Stomach (tissue), 9 donors: Measurements from ENCODE around the gene BBX. TPM values are rescaled to one million over a fixed set of nuclear protein-coding genes. Genes with fewer than 3 reads are reported as not detected.

ENCODE experiments used
- DNase-seq, 2 donors: peaks; one replicate each; pipeline versions ENCODE4 v3.0.0 to v3.0.0-alpha.2; 2013 to 2019
- H3K27ac ChIP-seq, 5 donors: fragments of 200-600 bp in 4 of 5; sonication (generic) in 4 of 5; one replicate each; pipeline ENCODE4 v1.5.1; 2013 to 2019; ENCODE audit warnings: mild to moderate bottlenecking in 1 of 5, moderate library complexity in 1 of 5
- H3K27me3 ChIP-seq, 3 donors: fragments of 200-600 bp; sonication (generic); one replicate each; pipeline ENCODE4 v1.5.1; 2017 to 2019; ENCODE audit warnings: mixed run types in 1 of 3
- H3K36me3 ChIP-seq, 4 donors: fragments of 200-600 bp; sonication (generic); 1 replicate in 3 of 4; 2 replicates in 1 of 4; pipeline ENCODE4 v1.5.1; 2016 to 2019
- H3K4me1 ChIP-seq, 4 donors: fragments of 200-600 bp; sonication (generic); one replicate each; pipeline ENCODE4 v1.5.1; 2016 to 2019
- H3K4me3 ChIP-seq, 4 donors: fragments of 200-600 bp; sonication (generic) in 3 of 4; one replicate each; pipeline ENCODE4 v1.5.1; 2016 to 2019; ENCODE audit warnings: mild to moderate bottlenecking in 1 of 4
- H3K9me3 ChIP-seq, 4 donors: fragments of 200-600 bp; sonication (generic); one replicate each; pipeline ENCODE4 v1.5.1; 2016 to 2019
- EP300 ChIP-seq: sonication (generic); formaldehyde crosslinking; IDR thresholded peaks from one replicate; pipeline ENCODE4 v1.6.1; 2017; ENCODE audit warnings: antibody characterized with exemption
- POLR2A ChIP-seq, 4 donors: fragments of 450-650 bp; IDR thresholded peaks; one replicate each; pipeline ENCODE4 v1.6.1; 2016; ENCODE audit warnings: antibody characterized with exemption in 4 of 4, control low read depth in 2 of 4, mild to moderate bottlenecking in 1 of 4, moderate library complexity in 1 of 4
- POLR2AphosphoS5 ChIP-seq, 3 donors: sonication (generic); formaldehyde crosslinking; IDR thresholded peaks; one replicate each; pipeline ENCODE4 v1.6.1; 2016; ENCODE audit warnings: antibody characterized with exemption in 3 of 3
- WGBS, 5 donors: extraction: QIAGEN DNeasy Blood & Tissue Kit in 3 of 5; methylation state at CpG; one replicate each; pipeline versions ENCODE4 v1.1.5 to v1.1.7; 2013 to 2018; 5-methylcytosine and 5-hydroxymethylcytosine counted together
- intact Hi-C: fragments of 100-400 bp; cut with DNase I; formaldehyde crosslinking; loops from one replicate; pipeline ENCODE4 v1.15.1; 2023; ENCODE audit warnings: low total_unique reads
- polyA plus RNA-seq, 3 donors: library from polyadenylated mRNA; stranded (reverse); fragments of 200-250 nt; gene quantifications; one replicate each; pipeline ENCODE4 v1.2.3, GENCODE V29; 2013
- total RNA-seq, 5 donors: library from RNA; depleted of rRNA; stranded (reverse); fragments of >200 nt; gene quantifications; one replicate each; pipeline versions ENCODE4 v1.1.0 to v1.2.3, GENCODE V29; 2014 to 2016
- TF ChIP-seq, protein P1 (sequence below), 7 experiments: fragments of 450-650 bp in 4 of 7; fragments of 200-600 bp in 3 of 7; sonication (generic) in 3 of 7; IDR thresholded peaks; one replicate each; pipeline ENCODE4 v1.5.1; 2016 to 2019; ENCODE audit warnings: antibody characterized with exemption in 7 of 7, control low read depth in 2 of 7, mild to moderate bottlenecking in 1 of 7
- donor health status: healthy with polysubstance abuse.
- donor health status: Bipolar disorder and iron deficiency.
- donor health status: healthy.

Gene BBX
- total and polyA plus RNA-seq, 8 donors: 4.6 to 81.1 (median 45.2) TPM

DNA sequence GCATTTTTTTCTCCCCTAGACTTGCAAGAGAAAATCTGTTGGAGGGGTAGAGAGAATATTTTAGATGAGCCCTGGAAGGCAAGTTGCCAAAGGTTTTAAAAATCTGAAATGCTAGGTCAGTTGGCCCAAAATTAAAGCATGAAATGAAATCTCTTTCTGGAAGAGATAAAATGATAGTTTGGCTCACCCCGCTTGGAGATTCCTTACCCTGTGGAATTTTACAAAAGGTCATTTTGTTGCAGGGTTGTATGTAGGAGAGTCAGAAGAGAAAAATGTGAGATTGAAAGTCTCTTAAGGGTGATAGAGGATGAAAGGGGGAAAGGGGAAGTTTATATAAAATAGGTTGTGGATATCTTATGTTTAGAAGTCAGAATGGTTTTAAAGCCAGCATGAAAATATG, 290.3 kb downstream of the BBX start:
- no peak overlapping the region for H3K4me3 ChIP-seq
- TF ChIP-seq EP300 (no peak), POLR2A (IDR thresholded peaks at IDR 0.05) (no peak), POLR2AphosphoS5 (IDR thresholded peaks at IDR 0.05) (no peak)
- TF ChIP-seq, protein P1, sequence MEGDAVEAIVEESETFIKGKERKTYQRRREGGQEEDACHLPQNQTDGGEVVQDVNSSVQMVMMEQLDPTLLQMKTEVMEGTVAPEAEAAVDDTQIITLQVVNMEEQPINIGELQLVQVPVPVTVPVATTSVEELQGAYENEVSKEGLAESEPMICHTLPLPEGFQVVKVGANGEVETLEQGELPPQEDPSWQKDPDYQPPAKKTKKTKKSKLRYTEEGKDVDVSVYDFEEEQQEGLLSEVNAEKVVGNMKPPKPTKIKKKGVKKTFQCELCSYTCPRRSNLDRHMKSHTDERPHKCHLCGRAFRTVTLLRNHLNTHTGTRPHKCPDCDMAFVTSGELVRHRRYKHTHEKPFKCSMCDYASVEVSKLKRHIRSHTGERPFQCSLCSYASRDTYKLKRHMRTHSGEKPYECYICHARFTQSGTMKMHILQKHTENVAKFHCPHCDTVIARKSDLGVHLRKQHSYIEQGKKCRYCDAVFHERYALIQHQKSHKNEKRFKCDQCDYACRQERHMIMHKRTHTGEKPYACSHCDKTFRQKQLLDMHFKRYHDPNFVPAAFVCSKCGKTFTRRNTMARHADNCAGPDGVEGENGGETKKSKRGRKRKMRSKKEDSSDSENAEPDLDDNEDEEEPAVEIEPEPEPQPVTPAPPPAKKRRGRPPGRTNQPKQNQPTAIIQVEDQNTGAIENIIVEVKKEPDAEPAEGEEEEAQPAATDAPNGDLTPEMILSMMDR (IDR thresholded peaks at IDR 0.05): no peak
- H3K36me3 ChIP-seq: peaks cover 0 to 7% (median 5%) of the 10 kb centered on the region in 4 donors
- no peak overlapping the region for H3K27ac ChIP-seq
- no peaks in the 10 kb centered on the region for H3K9me3 ChIP-seq
- intact Hi-C loops: no loop called here
- peaks cover 0 to 8% (median 0%) of the 10 kb centered on the region in 4 donors for H3K4me1 ChIP-seq
- peak in 1 of 2 donors; percentile 39 for DNase-seq
- WGBS, 5 donors: 75 to 100% (median 88%) methylated on average over 1 of the region's 1 CpG
- no peaks in the 10 kb centered on the region for H3K27me3 ChIP-seq

- no peak overlapping the region for H3K4me3 ChIP-seq
- peaks cover 0 to 8% (median 0%) of the 10 kb centered on the region in 4 donors for H3K4me1 ChIP-seq
- TF ChIP-seq POLR2A (IDR thresholded peaks at IDR 0.05) (no peak), POLR2AphosphoS5 (IDR thresholded peaks at IDR 0.05) (no peak), EP300 (no peak)
- TF ChIP-seq, protein P1 (IDR thresholded peaks at IDR 0.05): no peak
- no peaks in the 10 kb centered on the region for H3K27me3 ChIP-seq
- H3K27ac ChIP-seq: no peak overlapping the region
- 77 to 87% (median 86%) methylated on average over 6 of the region's 6 CpGs for WGBS, 5 donors
- H3K9me3 ChIP-seq: no peaks in the 10 kb centered on the region
- no peak for DNase-seq
- intact Hi-C loops: no loop called here
- no peaks in the 10 kb centered on the region for H3K36me3 ChIP-seq
These were observed 293.3 kb downstream of the BBX start for GRCh38 chr3:107816107-107816506.

GRCh38 chr3:107817076-107817475, 294.3 kb downstream of the BBX start:
- TF ChIP-seq EP300 (no peak), POLR2AphosphoS5 (IDR thresholded peaks at IDR 0.05) (no peak), POLR2A (IDR thresholded peaks at IDR 0.05) (no peak)
- TF ChIP-seq, protein P1 (IDR thresholded peaks at IDR 0.05): no peak
- Histone ChIP-seq H3K4me3 (no peak overlapping the region), H3K27ac (no peak overlapping the region), H3K4me1 (peaks cover 0 to 8% (median 0%) of the 10 kb centered on the region in 4 donors), H3K27me3 (no peaks in the 10 kb centered on the region), H3K9me3 (no peaks in the 10 kb centered on the region), H3K36me3 (no peaks in the 10 kb centered on the region)
- intact Hi-C loops: no loop called here
- no peak for DNase-seq

GRCh38 chr3:107818025-107818424, 295.3 kb downstream of the BBX start:
- intact Hi-C loops: no loop called here
- no peak overlapping the region for H3K27ac ChIP-seq

More at GRCh38 chr3:107818025-107818424, 295.3 kb downstream of the BBX start:
- no peak overlapping the region for H3K4me3 ChIP-seq
- no peak for DNase-seq
- no peaks in the 10 kb centered on the region for H3K27me3 ChIP-seq
- WGBS, 5 donors: 70 to 100% (median 95%) methylated on average over 1 of the region's 1 CpG
- no peaks in the 10 kb centered on the region for H3K9me3 ChIP-seq
- no peak for TF ChIP-seq POLR2AphosphoS5 (IDR thresholded peaks at IDR 0.05)
- no peak for TF ChIP-seq POLR2A (IDR thresholded peaks at IDR 0.05)
- TF ChIP-seq, protein P1 (IDR thresholded peaks at IDR 0.05): no peak
- TF ChIP-seq EP300: no peak
- peaks cover 0 to 4% (median 0%) of the 10 kb centered on the region in 4 donors for H3K4me1 ChIP-seq
- no peaks in the 10 kb centered on the region for H3K36me3 ChIP-seq
